Neuronal stem cell (in vitro differentiated cells): ENCODE data around the gene CDH2.

Experiments
- DNase-seq: peaks from one replicate; pipeline ENCODE4 v3.0.0-alpha.2; 2013; ENCODE audit warnings: low spot score
- H2AFZ ChIP-seq: one replicate; pipeline ENCODE4 v1.6.1; 2013; ENCODE audit warnings: mild to moderate bottlenecking, low read length, inconsistent platforms
- H2AK5ac ChIP-seq: 2 replicates; pipeline ENCODE4 v1.6.1; 2013; ENCODE audit warnings: low read depth, mild to moderate bottlenecking, inconsistent platforms, low read length, moderate library complexity, mixed read lengths
- H2BK120ac ChIP-seq: 2 replicates; pipeline ENCODE4 v1.6.1; 2013; ENCODE audit warnings: low read depth, mild to moderate bottlenecking, inconsistent platforms, low read length, moderate library complexity, mixed read lengths
- H2BK12ac ChIP-seq: one replicate; pipeline ENCODE4 v1.6.1; 2013; ENCODE audit warnings: low read length, inconsistent platforms
- H2BK15ac ChIP-seq: 2 replicates; pipeline ENCODE4 v1.6.1; 2013; ENCODE audit warnings: mild to moderate bottlenecking, low read length, inconsistent platforms, mixed read lengths
- H2BK5ac ChIP-seq: one replicate; pipeline ENCODE4 v1.6.1; 2013; ENCODE audit warnings: inconsistent platforms, mild to moderate bottlenecking, low read length, moderate library complexity
- H3K14ac ChIP-seq: one replicate; pipeline ENCODE4 v1.6.1; 2013; ENCODE audit warnings: low read length, inconsistent platforms
- H3K18ac ChIP-seq: 2 replicates; pipeline ENCODE4 v1.6.1; 2013; ENCODE audit warnings: low read length, inconsistent platforms
- H3K23ac ChIP-seq: 2 replicates; pipeline ENCODE4 v1.6.1; 2013; ENCODE audit warnings: low read depth, mild to moderate bottlenecking, mixed read lengths, low read length, inconsistent platforms; ENCODE audit not compliant: poor library complexity
- H3K27ac ChIP-seq: replicated peaks from 3 replicates; pipeline ENCODE4 v1.5.1; 2013; ENCODE audit warnings: low read length, inconsistent platforms
- H3K27me3 ChIP-seq, 3 experiments: 2 replicates each; pipeline ENCODE4 v1.6.1; 2013; ENCODE audit warnings: low read length in 3 of 3, mild to moderate bottlenecking in 2 of 3, inconsistent platforms in 1 of 3, low read depth in 1 of 3, mixed read lengths in 1 of 3, moderate library complexity in 1 of 3; ENCODE audit not compliant: control insufficient read depth in 3 of 3, insufficient read depth in 3 of 3
- H3K36me3 ChIP-seq, 2 donors: replicated peaks in 1 of 2; 2 replicates each; pipeline ENCODE4 v1.6.1; 2013; ENCODE audit warnings: low read length in 2 of 2; ENCODE audit not compliant: control insufficient read depth in 2 of 2, insufficient read depth in 2 of 2
- H3K4ac ChIP-seq: 2 replicates; pipeline ENCODE4 v1.6.1; 2013; ENCODE audit warnings: inconsistent platforms, mild to moderate bottlenecking, low read length, moderate library complexity
- H3K4me1 ChIP-seq, 2 donors: 1 replicate in 1 of 2; 2 replicates in 1 of 2; pipeline ENCODE4 v1.6.1; 2013; ENCODE audit warnings: low read length in 2 of 2, low read depth in 1 of 2; ENCODE audit not compliant: control insufficient read depth in 2 of 2, insufficient read depth in 1 of 2
- H3K4me2 ChIP-seq: one replicate; pipeline ENCODE4 v1.6.1; 2013; ENCODE audit warnings: mild to moderate bottlenecking, low read length, inconsistent platforms; ENCODE audit not compliant: insufficient read depth, poor library complexity, severe bottlenecking
- H3K4me3 ChIP-seq, 2 donors: 2 replicates each; pipeline ENCODE4 v1.5.1; 2013; ENCODE audit warnings: low read length in 2 of 2, mild to moderate bottlenecking in 2 of 2, inconsistent platforms in 1 of 2, moderate library complexity in 1 of 2
- H3K79me1 ChIP-seq: one replicate; pipeline ENCODE4 v1.6.1; 2013; ENCODE audit warnings: low read depth, mild to moderate bottlenecking, inconsistent platforms, low read length, moderate library complexity
- H3K9ac ChIP-seq: one replicate; pipeline ENCODE4 v1.6.1; 2013; ENCODE audit warnings: mild to moderate bottlenecking, low read depth, low read length, inconsistent platforms; ENCODE audit not compliant: poor library complexity
- H3K9me3 ChIP-seq, 2 donors: replicated peaks in 1 of 2; 2 replicates each; pipeline versions ENCODE3 to v1.6.1; 2013; ENCODE audit warnings: low read length in 2 of 2, mild to moderate bottlenecking in 2 of 2, inconsistent platforms in 1 of 2, low read depth in 1 of 2, mixed read lengths in 1 of 2, moderate library complexity in 1 of 2; ENCODE audit not compliant: control insufficient read depth in 2 of 2, insufficient read depth in 1 of 2
- H4K8ac ChIP-seq: one replicate; pipeline ENCODE4 v1.6.1; 2013; ENCODE audit warnings: low read depth, mild to moderate bottlenecking, inconsistent platforms, low read length, moderate library complexity
- H4K91ac ChIP-seq: one replicate; pipeline ENCODE4 v1.6.1; 2013; ENCODE audit warnings: low read length, low read depth, mild to moderate bottlenecking, inconsistent platforms; ENCODE audit not compliant: poor library complexity
- WGBS, 2 donors: extraction: QIAGEN DNeasy Blood & Tissue Kit; methylation state at CpG; one replicate each; pipeline ENCODE4 v1.1.7; 2013; ENCODE audit warnings: missing lambda C conversion rate in 2 of 2, mixed read lengths in 1 of 2; ENCODE audit not compliant: insufficient read length in 2 of 2, insufficient replicate concordance in 1 of 2; ENCODE audit errors: extremely low coverage in 2 of 2; 5-methylcytosine and 5-hydroxymethylcytosine counted together

CDH2 gene

DNA sequence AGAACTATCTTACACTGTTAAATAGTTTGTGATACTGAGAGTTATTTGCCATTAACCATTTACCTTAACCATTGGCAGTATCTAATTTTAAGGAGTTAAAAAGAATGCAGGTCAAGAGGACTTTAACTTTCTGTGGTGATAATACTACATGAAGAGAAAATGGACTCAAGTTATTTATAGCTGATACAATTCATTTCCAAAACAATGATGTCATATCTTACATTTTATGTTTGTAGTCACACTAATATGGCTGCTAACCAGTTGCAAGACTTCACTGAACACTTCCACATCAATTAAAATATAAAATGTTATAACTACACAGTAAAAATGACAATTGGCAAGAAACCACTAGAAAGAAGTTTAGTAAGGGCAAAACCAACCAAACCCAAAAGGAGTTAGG, 77.7 kb downstream of the CDH2 start:
- H3K4ac ChIP-seq = no peak overlapping the region
- H3K23ac ChIP-seq = no peak overlapping the region
- peaks cover 0 to 87% of the 10 kb centered on the region in 2 donors for H3K36me3 ChIP-seq
- H3K4me3 ChIP-seq = no peak overlapping the region
- H3K79me1 ChIP-seq = peaks cover 1% of the 10 kb centered on the region
- H3K9me3 ChIP-seq = peaks cover 0 to 43% of the 10 kb centered on the region in 2 donors
- no peak overlapping the region for H4K8ac ChIP-seq
- no peak overlapping the region for H2AFZ ChIP-seq
- H2BK15ac ChIP-seq = no peak overlapping the region
- no peak overlapping the region for H3K14ac ChIP-seq
- H2BK120ac ChIP-seq = no peak overlapping the region
- no peaks in the 10 kb centered on the region for H3K27me3 ChIP-seq
- H3K4me2 ChIP-seq = no peak overlapping the region
- no peak overlapping the region for H3K27ac ChIP-seq
- no peak overlapping the region for H2BK5ac ChIP-seq
- H4K91ac ChIP-seq = no peak overlapping the region
- H3K4me1 ChIP-seq = no peaks in the 10 kb centered on the region
- no peak overlapping the region for H3K18ac ChIP-seq
- H2AK5ac ChIP-seq = no peak overlapping the region
- no peak overlapping the region for H3K9ac ChIP-seq
- no peak for DNase-seq
- no peak overlapping the region for H2BK12ac ChIP-seq

DNA sequence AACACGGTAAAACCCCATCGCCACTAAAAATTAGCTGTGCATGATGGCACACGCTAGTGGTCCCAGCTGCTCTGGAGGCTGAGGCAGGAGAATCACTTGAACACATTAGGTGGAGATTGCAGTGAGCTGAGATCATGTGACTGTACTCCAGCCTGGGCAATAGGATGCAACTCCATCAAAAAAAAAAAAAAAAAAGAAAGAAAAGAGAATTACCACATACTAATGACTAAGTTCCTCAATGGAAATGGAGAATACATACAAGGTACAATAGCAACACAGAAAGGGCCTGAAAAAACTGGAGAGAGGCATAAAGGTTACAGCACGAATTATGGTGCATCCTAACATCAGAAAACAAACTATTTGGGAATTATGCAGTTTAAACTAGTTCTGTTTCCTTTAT, 81.3 kb downstream of the CDH2 start:
- Histone ChIP-seq H3K18ac (no peak overlapping the region), H3K4me2 (no peak overlapping the region), H3K9ac (no peak overlapping the region), H2AK5ac (no peak overlapping the region), H4K91ac (no peak overlapping the region), H3K4me1 (peaks cover 0 to 3% of the 10 kb centered on the region in 2 donors), H4K8ac (no peak overlapping the region), H3K4me3 (no peak overlapping the region), H3K23ac (no peak overlapping the region), H2AFZ (no peak overlapping the region), H3K27me3 (no peaks in the 10 kb centered on the region), H3K14ac (no peak overlapping the region), H3K36me3 (peaks cover 0 to 72% of the 10 kb centered on the region in 2 donors), H3K4ac (no peak overlapping the region), H2BK120ac (no peak overlapping the region), H3K9me3 (peaks cover 0 to 28% of the 10 kb centered on the region in 2 donors), H2BK5ac (no peak overlapping the region), H2BK12ac (no peak overlapping the region), H2BK15ac (no peak overlapping the region), H3K27ac (no peak overlapping the region), H3K79me1 (peaks cover 3% of the 10 kb centered on the region)
- DNase-seq = no peak
- WGBS, 2 donors = no CpG with 5 or more reads among the region's 4 CpGs

DNA sequence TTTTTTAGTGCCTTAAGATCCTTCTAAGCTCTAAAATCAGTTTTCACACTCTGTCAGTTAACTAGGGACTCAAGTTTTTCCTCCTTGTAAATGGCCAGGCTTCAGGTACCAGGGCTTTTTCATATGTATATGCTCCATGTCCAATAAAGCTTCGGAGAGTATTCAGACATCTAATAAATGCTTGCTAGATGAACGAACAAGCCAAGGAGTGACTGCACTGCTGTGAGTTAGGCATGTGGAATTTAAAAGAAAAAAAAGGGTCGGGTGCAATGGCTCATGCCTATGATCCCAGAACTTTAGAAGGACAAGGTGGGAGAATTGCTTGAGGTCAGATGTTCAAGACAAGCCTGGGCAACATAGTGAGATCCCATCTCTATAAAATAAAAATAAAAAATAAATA, 81.9 kb downstream of the CDH2 start:
- no peak for DNase-seq
- Histone ChIP-seq H2BK15ac (no peak overlapping the region), H3K36me3 (peaks cover 0 to 66% of the 10 kb centered on the region in 2 donors)

DNA sequence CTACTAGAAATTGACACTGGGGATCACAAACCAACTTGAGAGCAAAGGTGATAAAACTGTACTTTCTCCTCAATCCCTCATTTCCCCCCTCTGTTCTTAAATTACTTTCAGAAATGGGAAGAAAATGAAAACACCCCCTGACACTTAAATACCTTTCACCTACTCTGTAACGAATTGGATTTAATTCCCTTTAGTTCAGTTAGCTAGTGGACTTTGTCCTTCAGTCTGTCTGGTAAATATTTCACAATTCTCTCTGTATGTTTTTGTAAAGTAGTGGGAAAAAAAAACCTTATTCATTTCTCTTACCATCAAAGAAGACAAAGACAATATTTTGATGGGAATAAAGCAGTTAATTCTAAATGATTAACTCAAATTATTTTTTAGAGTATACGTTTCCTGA, 85.7 kb downstream of the CDH2 start:
- H3K23ac ChIP-seq = no peak overlapping the region
- H3K4me2 ChIP-seq = no peak overlapping the region
- H3K9ac ChIP-seq = no peak overlapping the region
- no peak overlapping the region for H2BK15ac ChIP-seq
- H2AFZ ChIP-seq = no peak overlapping the region
- no peak overlapping the region for H4K91ac ChIP-seq
- H4K8ac ChIP-seq = no peak overlapping the region
- no CpG with 5 or more reads among the region's 2 CpGs for WGBS, 2 donors
- peaks cover 0 to 29% of the 10 kb centered on the region in 2 donors for H3K36me3 ChIP-seq
- no peak overlapping the region for H3K27ac ChIP-seq
- peaks cover 15 to 32% of the 10 kb centered on the region in 2 donors for H3K4me1 ChIP-seq
- no peak overlapping the region for H2BK5ac ChIP-seq
- no peak overlapping the region for H3K4ac ChIP-seq
- no peak overlapping the region for H2AK5ac ChIP-seq
- H2BK12ac ChIP-seq = no peak overlapping the region
- no peak overlapping the region for H3K4me3 ChIP-seq
- H3K18ac ChIP-seq = no peak overlapping the region
- H3K14ac ChIP-seq = no peak overlapping the region
- no peak for DNase-seq
- peaks cover 3% of the 10 kb centered on the region for H3K79me1 ChIP-seq
- no peaks in the 10 kb centered on the region for H3K27me3 ChIP-seq
- no peaks in the 10 kb centered on the region for H3K9me3 ChIP-seq
- H2BK120ac ChIP-seq = no peak overlapping the region

More for the DNA sequence above, 81.9 kb downstream of the CDH2 start:
- no peak overlapping the region for H2AK5ac ChIP-seq
- H4K8ac ChIP-seq = no peak overlapping the region
- H3K4me1 ChIP-seq = peaks cover 0 to 5% of the 10 kb centered on the region in 2 donors
- no peak overlapping the region for H3K4me3 ChIP-seq
- no peak overlapping the region for H3K14ac ChIP-seq
- no peak overlapping the region for H2AFZ ChIP-seq
- no peak overlapping the region for H3K23ac ChIP-seq
- no CpG with 5 or more reads among the region's 3 CpGs for WGBS, 2 donors
- no peak overlapping the region for H2BK5ac ChIP-seq
- H3K79me1 ChIP-seq = peaks cover 3% of the 10 kb centered on the region
- H3K9me3 ChIP-seq = peaks cover 0 to 22% of the 10 kb centered on the region in 2 donors
- no peak overlapping the region for H4K91ac ChIP-seq
- H2BK120ac ChIP-seq = no peak overlapping the region
- no peaks in the 10 kb centered on the region for H3K27me3 ChIP-seq
- no peak overlapping the region for H3K4me2 ChIP-seq
- no peak overlapping the region for H3K9ac ChIP-seq
- no peak overlapping the region for H2BK12ac ChIP-seq
- no peak overlapping the region for H3K4ac ChIP-seq
- no peak overlapping the region for H3K18ac ChIP-seq
- H3K27ac ChIP-seq = no peak overlapping the region
